ENCODE measurements around the gene PPP6C. TPM values are rescaled to one million over a fixed set of nuclear protein-coding genes. Genes with fewer than 3 reads are reported as not detected.
"Not testable (repeated sequence)": the region's sequence is repeated elsewhere in the genome, so short reads cannot be mapped to it uniquely, and the experiment has no call there.

PPP6C gene
- total RNA-seq, 6 experiments from 2014 or later, result 35.2 to 47.1 (median 40.8) TPM

GRCh38 chr9:125235804-125236519 is 46.4 kb upstream of the PPP6C start:
- Mint-ChIP-seq H3K27me3 (ENCODE audit: insufficient read depth) (peaks cover 12% of the 10 kb centered on the region), H3K4me3 (peak overlapping the region; percentile 95), H3K9me3 (peaks cover 2% of the 10 kb centered on the region), H3K4me1 (ENCODE audit: low read depth) (peaks cover 59% of the 10 kb centered on the region), H3K36me3 (ENCODE audit: low read depth) (peaks cover 64% of the 10 kb centered on the region), H3K27ac (peak overlapping the region; percentile 70)
- no peak for TF ChIP-seq CTCF (IDR thresholded peaks at IDR 0.05)
- no peak for DNase-seq

DNA sequence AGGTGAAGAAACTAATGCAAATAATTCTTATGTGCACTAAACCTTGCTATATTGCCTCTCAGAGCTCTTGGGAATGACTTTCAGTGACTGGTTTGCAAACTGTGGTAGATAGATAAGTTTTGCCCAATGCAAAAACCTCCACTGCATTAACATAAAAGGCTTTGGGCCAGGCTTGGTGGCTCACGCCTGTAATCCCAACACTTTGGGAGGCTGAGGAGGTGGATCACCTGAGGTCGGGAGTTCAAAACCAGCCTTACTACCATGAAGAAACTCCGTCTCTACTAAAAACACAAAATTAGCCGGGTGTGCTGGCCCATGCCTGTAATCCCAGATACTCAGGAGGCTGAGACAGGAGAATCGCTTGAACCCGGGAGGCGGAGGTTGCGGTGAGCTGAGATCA is 44.5 kb upstream of the PPP6C start:
- H3K4me3 Mint-ChIP-seq; DNase-seq; H3K9me3 Mint-ChIP-seq; H3K27me3 Mint-ChIP-seq (ENCODE audit: insufficient read depth): not testable (repeated sequence)
- Mint-ChIP-seq H3K4me1 (ENCODE audit: low read depth) (peaks cover 55% of the 10 kb centered on the region), H3K36me3 (ENCODE audit: low read depth) (peaks cover 50% of the 10 kb centered on the region), H3K27ac (peak overlapping the region; percentile 91)

DNA sequence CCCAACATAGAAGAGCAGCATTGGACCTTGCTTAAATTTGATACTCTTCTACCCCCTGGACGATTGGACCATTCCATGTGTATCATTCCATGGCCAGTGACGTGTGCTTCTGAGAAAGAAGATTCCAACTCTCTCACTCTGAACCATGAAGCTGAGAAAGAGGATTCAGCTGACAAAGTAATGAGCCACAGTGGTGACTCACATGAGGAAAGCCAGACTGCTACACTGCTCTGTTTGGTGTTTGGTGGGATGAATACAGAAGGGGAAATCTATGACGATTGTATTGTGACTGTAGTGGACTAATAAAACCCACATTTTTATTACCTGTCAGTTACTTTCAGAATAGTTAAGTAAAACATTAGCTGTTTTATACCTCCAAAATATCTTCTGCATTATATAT is 44.1 kb upstream of the PPP6C start:
- Mint-ChIP-seq H3K36me3 (ENCODE audit: low read depth) (peaks cover 46% of the 10 kb centered on the region), H3K9me3 (no peaks in the 10 kb centered on the region), H3K4me1 (ENCODE audit: low read depth) (peaks cover 51% of the 10 kb centered on the region), H3K27me3 (ENCODE audit: insufficient read depth) (peaks cover 4% of the 10 kb centered on the region; the same call in 1 of the 2 replicates), H3K4me3 (peak overlapping the region; percentile 28; the same call in 1 of the 2 replicates), H3K27ac (peak overlapping the region; percentile 91)
- peak; percentile 99 for DNase-seq
- TF ChIP-seq CTCF (IDR thresholded peaks at IDR 0.05), result no peak

GRCh38 chr9:125227761-125228160 is 38.2 kb upstream of the PPP6C start:
- Mint-ChIP-seq H3K36me3 (ENCODE audit: low read depth) (peaks cover 12% of the 10 kb centered on the region; the same call in 1 of the 2 replicates), H3K4me1 (ENCODE audit: low read depth) (no peaks in the 10 kb centered on the region), H3K4me3 (no peak overlapping the region), H3K27me3 (ENCODE audit: insufficient read depth) (no peaks in the 10 kb centered on the region; the same call in 1 of the 2 replicates), H3K27ac (no peak overlapping the region), H3K9me3 (no peaks in the 10 kb centered on the region)
- DNase-seq, result no peak
- TF ChIP-seq CTCF (IDR thresholded peaks at IDR 0.05), result no peak

GRCh38 chr9:125224858-125225257 is 35.3 kb upstream of the PPP6C start:
- DNase-seq; H3K4me3 Mint-ChIP-seq; H3K27ac Mint-ChIP-seq; H3K27me3 Mint-ChIP-seq (ENCODE audit: insufficient read depth); H3K4me1 Mint-ChIP-seq (ENCODE audit: low read depth); H3K9me3 Mint-ChIP-seq: not testable (repeated sequence)
- peaks cover 13% of the 10 kb centered on the region for H3K36me3 Mint-ChIP-seq (ENCODE audit: low read depth)

DNA sequence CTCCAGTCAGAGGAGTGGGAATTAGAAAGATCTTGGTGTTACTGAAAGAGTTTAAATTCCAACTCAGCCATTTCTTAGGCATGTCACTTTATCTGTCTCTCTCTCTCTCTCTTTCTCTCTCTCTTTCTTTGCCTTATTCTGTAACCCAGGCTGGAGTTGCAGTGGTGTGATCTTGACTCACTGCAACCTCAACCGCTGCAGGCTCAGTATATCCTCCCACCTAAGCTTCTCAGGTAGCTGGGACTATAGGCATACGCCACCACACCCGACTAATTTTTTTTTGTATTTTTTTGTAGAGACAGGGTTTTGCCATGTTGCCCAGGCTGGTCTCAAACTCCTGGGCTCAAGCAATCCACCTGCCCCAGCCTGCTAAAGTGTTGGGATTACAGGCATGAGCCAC is 29.0 kb upstream of the PPP6C start:
- Mint-ChIP-seq H3K36me3 (ENCODE audit: low read depth) (peaks cover 13% of the 10 kb centered on the region), H3K9me3 (no peaks in the 10 kb centered on the region)
- TF ChIP-seq CTCF (IDR thresholded peaks at IDR 0.05), result no peak

More for the DNA sequence above, 29.0 kb upstream of the PPP6C start:
- Mint-ChIP-seq H3K27me3 (ENCODE audit: insufficient read depth) (no peaks in the 10 kb centered on the region), H3K4me3 (no peak overlapping the region), H3K27ac (no peak overlapping the region), H3K4me1 (ENCODE audit: low read depth) (no peaks in the 10 kb centered on the region)
- DNase-seq, result no peak
